ENCODE data around the gene TENM3.

DNA sequence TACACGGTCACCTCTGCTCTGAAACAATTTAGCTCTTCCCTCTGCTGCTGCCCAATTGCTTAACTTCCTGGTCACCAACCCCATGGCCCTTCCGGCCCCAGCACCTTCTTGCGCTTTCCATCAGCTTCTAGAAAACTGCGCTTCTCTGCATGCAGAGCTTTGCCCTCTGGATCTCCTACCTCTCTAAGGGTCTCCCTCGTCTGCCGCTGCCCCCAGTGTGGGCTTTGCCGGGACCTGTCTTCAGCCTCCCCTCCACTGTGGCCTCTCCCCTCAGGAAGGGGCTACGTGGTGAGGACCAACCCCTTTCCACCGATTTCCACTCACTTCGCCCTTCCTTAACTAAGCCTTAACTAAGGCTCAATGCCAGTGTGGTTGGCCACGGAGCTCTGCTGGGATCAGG, 579.4 kb downstream of the TENM3 start:
- TF ChIP-seq, protein P1, sequence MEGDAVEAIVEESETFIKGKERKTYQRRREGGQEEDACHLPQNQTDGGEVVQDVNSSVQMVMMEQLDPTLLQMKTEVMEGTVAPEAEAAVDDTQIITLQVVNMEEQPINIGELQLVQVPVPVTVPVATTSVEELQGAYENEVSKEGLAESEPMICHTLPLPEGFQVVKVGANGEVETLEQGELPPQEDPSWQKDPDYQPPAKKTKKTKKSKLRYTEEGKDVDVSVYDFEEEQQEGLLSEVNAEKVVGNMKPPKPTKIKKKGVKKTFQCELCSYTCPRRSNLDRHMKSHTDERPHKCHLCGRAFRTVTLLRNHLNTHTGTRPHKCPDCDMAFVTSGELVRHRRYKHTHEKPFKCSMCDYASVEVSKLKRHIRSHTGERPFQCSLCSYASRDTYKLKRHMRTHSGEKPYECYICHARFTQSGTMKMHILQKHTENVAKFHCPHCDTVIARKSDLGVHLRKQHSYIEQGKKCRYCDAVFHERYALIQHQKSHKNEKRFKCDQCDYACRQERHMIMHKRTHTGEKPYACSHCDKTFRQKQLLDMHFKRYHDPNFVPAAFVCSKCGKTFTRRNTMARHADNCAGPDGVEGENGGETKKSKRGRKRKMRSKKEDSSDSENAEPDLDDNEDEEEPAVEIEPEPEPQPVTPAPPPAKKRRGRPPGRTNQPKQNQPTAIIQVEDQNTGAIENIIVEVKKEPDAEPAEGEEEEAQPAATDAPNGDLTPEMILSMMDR (IDR thresholded peaks at IDR 0.05) = no peak
- TF ChIP-seq POLR2AphosphoS5 (IDR thresholded peaks at IDR 0.05) (no peak), POLR2A (IDR thresholded peaks at IDR 0.05) (no peak), EP300 (IDR thresholded peaks at IDR 0.05; ENCODE audit: low read depth) (no peak)
